Muscle of arm (tissue), 12 donors: Measurements from ENCODE around the gene OSBPL6. TPM values are rescaled to one million over a fixed set of nuclear protein-coding genes. Genes with fewer than 3 reads are reported as not detected.

Experiments
- DNase-seq: peaks from one replicate; pipeline ENCODE4 v3.0.0-alpha.2; 2013
- polyA plus RNA-seq, 12 donors: library from polyadenylated mRNA; unstranded; fragments of 120-200 nt; gene quantifications; one replicate each; pipeline ENCODE4 v1.2.1, GENCODE V29; 2013; ENCODE audit not compliant: insufficient read length in 12 of 12

Gene OSBPL6
- polyA plus RNA-seq, 12 donors: 2.2 to 9.8 (median 7.6) TPM; not detected in 1

DNA sequence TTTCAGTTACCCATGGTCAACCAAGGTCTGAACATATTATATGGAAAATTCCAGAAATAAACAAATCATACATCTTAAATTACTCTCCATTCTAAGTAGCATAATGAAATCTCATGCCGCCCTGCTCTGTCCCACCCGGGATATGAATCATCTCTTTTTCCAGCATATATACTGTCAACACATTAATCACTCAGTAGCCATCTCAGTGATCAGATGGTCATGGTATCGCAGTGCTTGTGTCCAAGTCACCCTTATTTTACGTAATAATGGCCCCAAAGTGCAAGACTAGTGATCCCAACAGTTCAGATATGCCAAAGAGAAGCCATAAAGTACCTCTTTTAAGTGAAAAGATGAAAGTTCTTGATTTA is 43.8 kb downstream of the OSBPL6 start:
- DNase-seq: no peak

DNA sequence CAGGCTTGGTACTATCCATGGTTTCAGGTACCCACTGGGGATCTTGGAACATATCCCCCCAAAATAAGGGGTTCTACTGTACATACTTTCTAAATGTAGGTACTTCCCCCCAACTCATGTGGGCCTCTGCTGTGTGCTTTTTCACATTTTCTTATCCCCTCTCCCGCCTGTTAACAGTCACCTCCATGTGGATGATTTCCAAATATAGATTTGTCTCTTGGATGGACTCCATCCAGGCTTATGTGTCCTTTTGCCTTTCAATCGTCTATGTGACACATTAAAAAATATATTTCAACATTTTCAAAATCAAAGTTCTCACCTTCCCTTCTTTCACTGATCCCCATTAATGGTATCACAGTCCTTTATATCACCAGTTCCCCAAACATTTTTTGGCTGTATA is 44.4 kb downstream of the OSBPL6 start:
- no peak for DNase-seq

DNA sequence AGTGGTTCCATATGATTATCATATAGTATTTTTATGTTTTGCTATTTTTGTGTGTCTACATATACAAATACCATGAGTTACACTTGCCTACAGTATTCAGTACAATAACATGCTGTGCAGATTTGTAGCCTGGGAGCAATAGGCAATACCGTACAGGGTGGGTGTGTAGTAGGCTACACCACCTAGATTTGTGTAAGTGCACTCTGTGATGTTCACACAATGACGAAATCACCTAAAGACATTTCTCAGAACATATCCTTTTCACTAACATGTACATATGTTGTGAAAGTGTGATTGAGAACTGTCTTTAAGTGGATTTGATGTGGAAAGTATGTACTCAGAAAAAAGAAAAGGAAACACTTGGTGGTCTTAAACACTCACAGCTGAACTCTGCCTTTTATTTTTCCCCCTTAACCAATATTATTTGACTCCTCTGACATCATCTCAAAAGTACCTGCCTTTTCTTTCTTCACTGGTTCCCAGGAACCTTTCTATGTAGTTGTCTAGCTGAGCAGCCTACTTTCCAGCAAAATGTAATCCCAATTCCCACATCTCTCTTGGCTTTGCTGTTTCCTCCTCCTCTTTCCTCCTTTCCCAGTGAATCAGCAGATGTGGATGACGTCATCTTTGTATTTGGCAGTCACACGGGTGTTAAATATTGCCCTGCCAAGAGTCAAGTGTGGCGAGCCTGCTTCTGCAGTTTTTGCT is 47.7 kb downstream of the OSBPL6 start:
- DNase-seq: peak; percentile 96

DNA sequence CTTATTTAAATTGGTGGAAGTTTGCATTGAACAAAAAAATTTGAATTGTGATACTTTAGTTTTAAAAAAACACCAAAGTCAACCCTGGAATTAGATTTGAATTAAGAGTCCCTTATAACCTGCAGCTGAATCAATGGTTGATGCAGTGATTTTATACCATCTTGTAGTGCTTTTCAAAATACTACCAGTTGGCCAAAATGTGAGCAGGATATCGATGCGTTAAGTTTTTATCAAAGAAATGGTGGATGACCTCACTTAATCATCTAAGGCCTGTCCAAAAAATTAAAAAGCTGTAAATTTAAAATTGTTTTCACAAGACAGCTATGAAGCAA is 48.2 kb downstream of the OSBPL6 start:
- DNase-seq: no peak

DNA sequence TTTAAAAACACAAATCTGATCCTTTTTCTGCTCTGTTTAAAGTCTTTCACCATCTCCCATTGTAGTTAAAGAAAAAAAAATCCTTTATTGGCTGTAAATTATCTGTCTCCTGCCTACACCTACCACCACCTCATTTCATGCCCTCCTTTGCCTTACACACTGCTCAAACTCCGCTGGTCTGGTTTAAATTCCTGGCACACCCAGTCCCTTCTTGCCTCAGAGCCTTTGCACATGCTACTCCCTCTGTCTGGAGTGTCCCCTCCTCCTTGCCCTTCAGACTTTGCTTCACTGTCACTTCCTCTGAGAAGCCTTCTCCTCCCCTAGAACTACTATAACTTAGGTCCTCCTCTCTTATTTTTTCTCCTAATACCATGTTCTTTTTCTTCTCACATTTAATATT is 49.6 kb downstream of the OSBPL6 start:
- no peak for DNase-seq

DNA sequence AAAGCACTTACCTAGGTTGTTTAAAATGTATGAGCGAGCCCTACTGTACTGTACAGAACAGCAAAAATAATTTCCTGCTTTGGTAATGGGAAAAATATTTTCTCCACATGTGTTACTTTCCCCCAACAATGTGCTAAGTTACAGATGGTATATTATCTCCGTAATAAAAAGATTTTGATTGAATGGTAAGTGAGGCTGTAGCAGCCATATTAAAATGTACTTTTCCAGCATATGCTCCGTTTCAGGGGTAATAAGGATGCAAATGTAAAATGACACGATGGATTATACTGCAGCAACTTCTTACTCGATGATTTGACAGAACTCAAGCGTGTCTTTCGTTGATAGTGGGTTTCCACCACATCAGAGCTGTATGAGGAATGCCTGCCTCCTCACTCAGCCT is 50.5 kb downstream of the OSBPL6 start:
- DNase-seq: no peak

DNA sequence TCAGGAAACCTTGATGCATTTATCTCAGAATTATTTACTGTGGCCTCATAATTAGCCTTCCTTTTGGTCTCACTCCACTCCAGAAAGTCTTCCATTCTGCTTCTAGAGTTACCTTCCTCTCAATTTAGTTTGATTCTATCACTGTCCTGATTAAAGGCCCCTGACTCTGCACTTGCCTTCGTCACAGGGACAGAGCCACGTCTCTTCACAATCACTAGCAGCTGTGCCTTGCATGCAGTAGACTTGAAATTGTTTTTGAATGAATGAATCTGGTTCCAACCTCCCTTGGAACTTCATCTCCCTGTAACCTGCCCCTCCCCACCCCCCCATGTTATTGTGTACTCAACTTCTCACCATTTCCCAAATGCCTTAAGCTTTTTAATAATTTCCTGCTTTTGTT is 52.4 kb downstream of the OSBPL6 start:
- no peak for DNase-seq

- no peak for DNase-seq
Measured at GRCh38 chr2:178247250-178247649, 52.9 kb downstream of the OSBPL6 start.

DNA sequence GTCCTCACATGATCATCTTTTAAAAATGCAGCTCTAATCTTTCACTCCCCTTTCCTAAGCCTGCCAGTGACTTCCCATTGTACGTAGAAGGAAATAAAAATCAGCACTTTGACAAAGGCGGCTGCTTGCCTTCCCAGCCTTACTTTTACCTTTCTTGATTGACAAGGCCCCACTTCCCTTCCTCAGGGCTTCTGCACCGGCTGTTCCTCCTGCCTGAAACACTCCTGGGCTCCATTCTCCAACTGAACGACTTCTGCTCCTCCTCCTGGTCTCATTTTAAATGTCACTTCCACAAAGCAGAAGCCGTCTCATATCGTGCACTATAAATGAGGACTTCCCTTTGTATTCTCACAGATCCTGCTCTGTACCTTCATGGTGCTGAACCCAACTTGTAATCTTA is 56.1 kb downstream of the OSBPL6 start:
- DNase-seq: no peak

- peak; percentile 43 for DNase-seq
Measured at GRCh38 chr2:178251151-178251955, 57.0 kb downstream of the OSBPL6 start.

DNA sequence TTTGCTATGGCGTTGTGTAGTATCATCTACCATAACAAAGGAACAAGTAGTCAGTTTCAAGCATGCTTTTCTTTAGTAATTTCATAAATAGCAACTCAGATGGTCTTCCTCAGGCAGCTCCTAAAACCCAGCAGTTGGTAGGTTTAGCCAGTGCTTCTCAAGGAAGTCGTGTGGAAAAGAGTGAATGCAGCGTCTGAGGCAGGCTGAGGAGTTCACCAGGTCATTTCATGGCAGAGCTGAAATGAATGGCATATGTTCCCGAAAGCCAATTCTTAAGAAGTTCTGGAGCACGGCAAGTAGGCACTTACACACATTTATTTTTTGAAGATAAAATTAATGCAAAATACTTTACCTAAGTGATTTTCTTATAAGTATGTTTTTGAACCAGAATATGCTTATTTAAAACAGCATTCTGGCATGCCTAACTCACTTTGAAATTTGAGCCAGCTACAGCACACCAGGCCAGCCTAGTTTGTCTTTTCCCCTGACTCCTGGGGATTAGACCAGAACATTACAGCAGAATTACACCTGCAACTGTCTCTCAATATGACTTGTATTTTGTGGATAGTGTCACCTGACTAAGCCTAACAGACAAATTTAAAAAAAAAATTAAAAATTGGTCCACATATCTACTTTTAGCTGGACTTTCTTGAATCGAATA is 62.2 kb downstream of the OSBPL6 start:
- DNase-seq: no peak

- DNase-seq: no peak
Measured at GRCh38 chr2:178257127-178257526, 62.8 kb downstream of the OSBPL6 start.

DNA sequence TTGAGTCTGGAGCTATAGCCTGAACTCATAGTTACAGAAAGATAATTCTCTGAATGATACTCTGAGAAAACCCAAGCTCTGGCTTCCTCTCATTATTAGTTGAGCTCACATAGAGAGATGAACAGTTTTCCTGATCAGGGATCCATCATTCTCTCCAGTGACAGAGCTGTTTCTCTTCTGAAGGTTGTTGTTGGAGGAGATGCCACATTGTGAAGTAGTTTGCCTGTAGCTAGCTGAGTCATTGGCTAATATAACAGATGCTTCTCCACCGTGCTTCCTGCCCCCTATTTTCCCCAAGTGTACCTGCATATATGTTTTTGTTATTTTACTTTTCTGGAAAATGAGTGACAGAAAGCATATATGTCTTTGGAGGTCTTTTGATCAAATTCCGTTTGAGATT is 64.6 kb downstream of the OSBPL6 start:
- no peak for DNase-seq

DNA sequence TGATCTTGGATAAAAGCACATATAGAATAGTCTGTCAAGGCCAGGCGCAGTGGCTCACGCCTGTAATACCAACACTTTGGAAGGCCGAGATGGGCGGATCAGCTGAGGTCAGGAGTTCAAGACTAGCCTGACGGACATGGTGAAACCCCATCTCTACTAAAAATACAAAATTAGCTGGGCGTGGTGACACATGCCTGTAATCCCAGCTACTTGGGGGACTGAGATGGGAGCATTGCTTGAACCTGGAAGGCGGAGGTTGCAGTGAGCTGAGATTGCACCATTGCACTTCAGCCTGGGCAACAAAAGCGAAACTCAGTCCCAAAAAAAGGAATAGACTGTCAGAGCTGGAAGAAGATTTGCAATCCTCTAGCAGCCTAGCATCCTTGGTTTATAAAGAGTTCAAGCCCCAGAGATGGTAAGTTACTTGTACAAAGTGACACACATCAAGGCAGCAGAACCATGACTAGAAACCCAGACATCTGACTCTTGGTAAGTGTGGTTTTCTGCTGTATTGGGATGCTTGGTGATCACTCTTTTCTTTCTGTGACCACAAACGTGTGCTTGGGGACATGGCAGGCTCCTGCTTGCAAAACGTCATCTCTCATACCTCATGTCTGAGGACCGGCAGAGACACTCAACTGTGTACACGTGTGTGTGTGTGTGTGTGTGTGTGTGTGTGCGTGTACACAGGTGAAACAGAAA is 69.0 kb downstream of the OSBPL6 start:
- no peak for DNase-seq

- DNase-seq: no peak
Measured at GRCh38 chr2:178264211-178264610, 69.9 kb downstream of the OSBPL6 start.

GRCh38 chr2:178265851-178266250 is 71.5 kb downstream of the OSBPL6 start:
- no peak for DNase-seq

- no peak for DNase-seq
Measured at GRCh38 chr2:178266445-178266844, 72.1 kb downstream of the OSBPL6 start.

GRCh38 chr2:178267660-178268059 is 73.3 kb downstream of the OSBPL6 start:
- no peak for DNase-seq

DNA sequence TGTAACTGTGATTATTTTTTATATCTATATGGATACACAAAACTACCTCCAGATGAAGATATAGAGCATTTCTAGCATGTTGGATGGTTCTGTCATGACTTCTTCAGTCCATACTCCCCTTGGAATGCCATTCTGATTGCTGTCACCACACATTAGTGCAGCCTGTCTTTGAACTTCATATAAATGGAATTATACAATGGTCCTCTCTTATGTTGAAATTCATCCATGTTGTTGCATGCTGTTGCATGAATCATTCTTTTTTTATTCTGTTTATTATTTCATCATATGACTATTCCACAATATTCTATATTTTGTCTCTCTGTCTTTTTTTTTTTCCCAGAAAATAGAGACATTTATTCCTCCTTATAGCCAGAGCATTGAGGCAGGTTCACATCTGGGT is 74.1 kb downstream of the OSBPL6 start:
- DNase-seq: no peak

DNA sequence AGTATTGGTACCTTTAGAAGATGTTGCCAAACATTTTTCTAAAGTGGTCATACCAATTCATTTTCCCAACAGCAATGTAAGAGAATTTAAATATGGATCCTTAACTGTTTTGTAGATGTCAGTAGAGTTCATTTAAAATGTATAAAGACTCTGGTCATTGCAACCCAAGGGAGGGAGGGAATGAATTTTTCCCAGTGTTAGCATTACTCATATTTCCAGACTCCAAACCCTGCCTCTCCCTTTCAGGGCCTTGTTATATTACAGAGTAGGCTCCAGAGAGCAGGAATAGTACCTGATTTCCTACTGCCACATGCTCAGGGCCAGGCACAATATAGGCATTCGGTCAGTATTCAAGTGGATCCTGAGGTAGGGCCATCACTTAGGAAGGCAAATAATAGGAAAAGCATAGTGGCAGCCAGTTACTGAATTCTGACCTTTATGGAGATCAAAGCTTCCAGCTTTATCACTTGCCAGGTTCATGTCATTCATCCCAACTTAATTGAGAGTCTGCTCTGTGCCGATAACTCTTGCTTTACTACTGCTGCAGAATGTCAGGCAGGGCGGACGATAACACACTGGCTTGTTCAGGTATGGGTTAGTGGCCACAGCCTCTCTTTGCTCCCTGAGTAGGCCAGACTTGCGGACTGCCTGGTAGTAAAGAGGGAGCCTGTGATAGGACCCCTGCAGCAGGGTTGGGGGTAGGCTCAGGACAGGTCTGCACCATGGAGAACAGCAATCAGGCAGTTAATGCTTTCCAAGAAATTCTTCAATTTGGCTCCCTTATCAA is 75.3 kb downstream of the OSBPL6 start:
- DNase-seq: no peak

DNA sequence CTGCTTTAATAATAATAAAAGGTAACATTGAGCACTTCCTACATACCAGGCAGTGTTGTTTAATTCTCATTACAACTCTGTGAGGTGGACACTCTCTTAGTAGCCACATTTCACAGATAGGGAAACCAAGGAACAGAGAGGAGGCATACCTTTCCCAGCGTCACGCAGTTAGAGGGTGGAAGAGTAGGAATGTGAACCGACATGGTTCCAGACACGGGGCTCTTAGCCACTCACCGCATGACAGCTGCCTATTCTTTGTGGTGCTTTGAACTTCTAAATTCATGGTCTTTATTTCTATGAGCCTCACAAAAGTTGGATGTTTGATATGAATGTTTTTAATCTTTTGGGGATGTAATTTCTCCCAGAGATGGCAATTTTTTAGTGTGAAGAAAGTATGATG is 76.0 kb downstream of the OSBPL6 start:
- DNase-seq: no peak

- DNase-seq: no peak
Measured at GRCh38 chr2:178271094-178271493, 76.8 kb downstream of the OSBPL6 start.
